ENCODE measurements around the gene ADAMTS18. TPM values are rescaled to one million over a fixed set of nuclear protein-coding genes. Genes with fewer than 3 reads are reported as not detected.

Gene ADAMTS18
- total and polyA plus RNA-seq, 7 donors, result 0.04 to 0.16 TPM; not detected in 5

GRCh38 chr16:77330332-77331042, 104.3 kb downstream of the ADAMTS18 start:
- Histone ChIP-seq H3K4me3 (no peak overlapping the region), H3K27me3 (no peaks in the 10 kb centered on the region), H3K4me1 (peaks cover 0 to 14% (median 3%) of the 10 kb centered on the region in 4 donors), H3K9me3 (no peaks in the 10 kb centered on the region), H3K36me3 (no peaks in the 10 kb centered on the region), H3K27ac (no peak overlapping the region)
- TF ChIP-seq EP300 (IDR thresholded peaks at IDR 0.05) (no peak), CTCF (IDR thresholded peaks at IDR 0.05) (no peak), POLR2A (IDR thresholded peaks at IDR 0.05) (no peak), POLR2AphosphoS5 (IDR thresholded peaks at IDR 0.05) (no peak)
- intact Hi-C loops (cut with DNase I), result no loop called here
- 51 to 69% methylated on average over 5 of the region's 5 CpGs for WGBS, 2 donors
- DNase-seq, result no peak

- Histone ChIP-seq H3K27ac (no peak overlapping the region), H3K36me3 (no peaks in the 10 kb centered on the region), H3K4me3 (no peak overlapping the region), H3K9me3 (no peaks in the 10 kb centered on the region), H3K27me3 (no peaks in the 10 kb centered on the region), H3K4me1 (peaks cover 0 to 14% (median 3%) of the 10 kb centered on the region in 4 donors)
- WGBS, 2 donors, result 62 to 63% methylated on average over 4 of the region's 4 CpGs
- DNase-seq, result no peak
- intact Hi-C loops (cut with DNase I), result no loop called here
- TF ChIP-seq CTCF (IDR thresholded peaks at IDR 0.05) (no peak), EP300 (IDR thresholded peaks at IDR 0.05) (no peak), POLR2A (IDR thresholded peaks at IDR 0.05) (no peak), POLR2AphosphoS5 (IDR thresholded peaks at IDR 0.05) (no peak)
Measured at GRCh38 chr16:77328768-77329167, 106.1 kb downstream of the ADAMTS18 start.

GRCh38 chr16:77328274-77328673, 106.6 kb downstream of the ADAMTS18 start:
- WGBS, 2 donors, result 80 to 85% methylated on average over 7 of the region's 7 CpGs
- H3K27me3 ChIP-seq, result no peaks in the 10 kb centered on the region
- H3K9me3 ChIP-seq, result no peaks in the 10 kb centered on the region
- no peak overlapping the region for H3K27ac ChIP-seq
- no peak overlapping the region for H3K4me3 ChIP-seq
- H3K4me1 ChIP-seq, result peaks cover 0 to 14% (median 3%) of the 10 kb centered on the region in 4 donors
- intact Hi-C loops (cut with DNase I), result no loop called here
- no peak for TF ChIP-seq EP300 (IDR thresholded peaks at IDR 0.05)
- no peak for TF ChIP-seq CTCF (IDR thresholded peaks at IDR 0.05)
- TF ChIP-seq POLR2A (IDR thresholded peaks at IDR 0.05), result no peak
- no peak for TF ChIP-seq POLR2AphosphoS5 (IDR thresholded peaks at IDR 0.05)
- no peak for DNase-seq
- no peaks in the 10 kb centered on the region for H3K36me3 ChIP-seq

GRCh38 chr16:77327717-77328116, 107.1 kb downstream of the ADAMTS18 start:
- Histone ChIP-seq H3K27me3 (no peaks in the 10 kb centered on the region), H3K4me1 (peaks cover 0 to 14% (median 3%) of the 10 kb centered on the region in 4 donors), H3K9me3 (no peaks in the 10 kb centered on the region), H3K4me3 (no peak overlapping the region), H3K27ac (no peak overlapping the region), H3K36me3 (no peaks in the 10 kb centered on the region)
- intact Hi-C loops (cut with DNase I), result no loop called here
- DNase-seq, result no peak
- WGBS, 2 donors, result 64 to 75% methylated on average over 2 of the region's 2 CpGs
- TF ChIP-seq EP300 (IDR thresholded peaks at IDR 0.05), result no peak
- no peak for TF ChIP-seq POLR2A (IDR thresholded peaks at IDR 0.05)
- no peak for TF ChIP-seq POLR2AphosphoS5 (IDR thresholded peaks at IDR 0.05)
- no peak for TF ChIP-seq CTCF (IDR thresholded peaks at IDR 0.05)

Data from sigmoid colon (tissue), 7 donors.